SU-DHL-6 (cell line): ENCODE measurements around the gene MMP24OS.

Source experiments
- CTCF ChIP-seq: fragments of 200-600 bp; sonication (generic); IDR thresholded peaks from one replicate; pipeline ENCODE4 v1.5.1; 2017; ENCODE audit warnings: antibody characterized with exemption, mild to moderate bottlenecking, low read length, moderate library complexity; ENCODE audit not compliant: insufficient read depth, poor library complexity, severe bottlenecking
- EZH2phosphoT487 ChIP-seq: fragments of 200-600 bp; sonication (generic), shearing (Covaris generic); conservative IDR thresholded peaks from 2 replicates; pipeline ENCODE4 v1.6.1; 2018; ENCODE audit warnings: mild to moderate bottlenecking, antibody characterized with exemption, low read length, moderate library complexity, mixed read lengths

- TF ChIP-seq CTCF (no peak), EZH2phosphoT487 (no peak)
Observed at GRCh38 chr20:35238170-35238569, 39.8 kb downstream of the MMP24OS start.
